Stomach smooth muscle (tissue), 2 donors: Measurements from ENCODE around the gene GLB1L2.
A peak's percentile ranks its signal among the peaks of the same experiment; 100 is the strongest.

Experiments
- H3K27ac ChIP-seq: one replicate; pipeline ENCODE4 v1.7.0; 2013; ENCODE audit warnings: mild to moderate bottlenecking, low read length, inconsistent platforms
- H3K27me3 ChIP-seq, 2 donors: one replicate each; pipeline ENCODE4 v1.7.0; 2013; ENCODE audit warnings: low read length in 2 of 2; ENCODE audit not compliant: insufficient read depth in 2 of 2, control insufficient read depth in 1 of 2
- H3K36me3 ChIP-seq, 2 donors: one replicate each; pipeline ENCODE4 v1.7.0; 2013; ENCODE audit warnings: low read length in 2 of 2; ENCODE audit not compliant: control insufficient read depth in 2 of 2, insufficient read depth in 2 of 2
- H3K4me1 ChIP-seq: one replicate; pipeline ENCODE4 v1.7.0; 2013; ENCODE audit warnings: low read length; ENCODE audit not compliant: control insufficient read depth, insufficient read depth
- H3K4me3 ChIP-seq, 2 donors: one replicate each; pipeline ENCODE4 v1.7.0; 2013; ENCODE audit warnings: low read length in 2 of 2
- H3K9ac ChIP-seq, 2 donors: one replicate each; pipeline ENCODE4 v1.7.0; 2013; ENCODE audit warnings: low read length in 2 of 2, mild to moderate bottlenecking in 1 of 2
- H3K9me3 ChIP-seq, 2 donors: one replicate each; pipeline ENCODE4 v1.7.0; 2013; ENCODE audit warnings: low read length in 2 of 2; ENCODE audit not compliant: control insufficient read depth in 2 of 2
- donor health status: healthy.
- donor health status: Pancreatic carcinoma.

GLB1L2 gene

GRCh38 chr11:134322553-134322952, 9.2 kb upstream of the GLB1L2 start:
- H3K4me3 ChIP-seq, result no peak overlapping the region
- H3K27me3 ChIP-seq, result no peaks in the 10 kb centered on the region
- peaks cover 0 to 6% of the 10 kb centered on the region in 2 donors for H3K9me3 ChIP-seq
- H3K9ac ChIP-seq, result no peak overlapping the region
- H3K27ac ChIP-seq, result no peak overlapping the region
- H3K36me3 ChIP-seq, result no peaks in the 10 kb centered on the region
- no peaks in the 10 kb centered on the region for H3K4me1 ChIP-seq

- peaks cover 13% of the 10 kb centered on the region for H3K4me1 ChIP-seq
- H3K9ac ChIP-seq, result no peak overlapping the region
- H3K4me3 ChIP-seq, result no peak overlapping the region
- H3K9me3 ChIP-seq, result no peaks in the 10 kb centered on the region
- H3K27me3 ChIP-seq, result no peaks in the 10 kb centered on the region
- H3K27ac ChIP-seq, result no peak overlapping the region
- no peaks in the 10 kb centered on the region for H3K36me3 ChIP-seq
These were observed 3.4 kb upstream of the GLB1L2 start for GRCh38 chr11:134328433-134328832.

GRCh38 chr11:134330611-134331353, 1.0 kb upstream of the GLB1L2 start:
- Histone ChIP-seq H3K27me3 (no peaks in the 10 kb centered on the region), H3K36me3 (no peaks in the 10 kb centered on the region), H3K27ac (no peak overlapping the region), H3K4me1 (peaks cover 13% of the 10 kb centered on the region), H3K9me3 (no peaks in the 10 kb centered on the region), H3K4me3 (peak overlapping the region; percentile 69 to 70), H3K9ac (peak overlapping the region; percentile 0 to 36)

GRCh38 chr11:134332189-134332631, 422 bp downstream of the GLB1L2 start:
- Histone ChIP-seq H3K9me3 (no peaks in the 10 kb centered on the region), H3K36me3 (no peaks in the 10 kb centered on the region), H3K27me3 (no peaks in the 10 kb centered on the region), H3K4me1 (peaks cover 13% of the 10 kb centered on the region), H3K9ac (peak overlapping the region; percentile 21 to 49), H3K27ac (no peak overlapping the region), H3K4me3 (peak overlapping the region; percentile 68 to 79)

GRCh38 chr11:134332782-134333181, 994 bp downstream of the GLB1L2 start:
- Histone ChIP-seq H3K36me3 (no peaks in the 10 kb centered on the region), H3K27ac (no peak overlapping the region), H3K4me1 (peaks cover 13% of the 10 kb centered on the region), H3K4me3 (peak overlapping the region; percentile 68 to 79), H3K9ac (no peak overlapping the region), H3K27me3 (no peaks in the 10 kb centered on the region), H3K9me3 (no peaks in the 10 kb centered on the region)

- no peaks in the 10 kb centered on the region for H3K27me3 ChIP-seq
- H3K9ac ChIP-seq, result no peak overlapping the region
- H3K9me3 ChIP-seq, result no peaks in the 10 kb centered on the region
- H3K4me1 ChIP-seq, result peaks cover 13% of the 10 kb centered on the region
- no peaks in the 10 kb centered on the region for H3K36me3 ChIP-seq
- no peak overlapping the region for H3K4me3 ChIP-seq
- H3K27ac ChIP-seq, result no peak overlapping the region
These were observed 1.5 kb downstream of the GLB1L2 start for GRCh38 chr11:134333312-134333711.

- Histone ChIP-seq H3K4me1 (peaks cover 13% of the 10 kb centered on the region), H3K36me3 (no peaks in the 10 kb centered on the region), H3K9me3 (no peaks in the 10 kb centered on the region), H3K27me3 (no peaks in the 10 kb centered on the region), H3K9ac (no peak overlapping the region), H3K27ac (no peak overlapping the region), H3K4me3 (no peak overlapping the region)
These were observed 2.2 kb downstream of the GLB1L2 start for GRCh38 chr11:134333946-134334345.

GRCh38 chr11:134334796-134335571, 3.2 kb downstream of the GLB1L2 start:
- Histone ChIP-seq H3K4me1 (peaks cover 13% of the 10 kb centered on the region), H3K4me3 (no peak overlapping the region), H3K27me3 (no peaks in the 10 kb centered on the region), H3K36me3 (no peaks in the 10 kb centered on the region), H3K9ac (no peak overlapping the region), H3K27ac (no peak overlapping the region), H3K9me3 (no peaks in the 10 kb centered on the region)

GRCh38 chr11:134337051-134337450, 5.3 kb downstream of the GLB1L2 start:
- Histone ChIP-seq H3K4me1 (peaks cover 8% of the 10 kb centered on the region), H3K9ac (no peak overlapping the region), H3K9me3 (no peaks in the 10 kb centered on the region), H3K36me3 (no peaks in the 10 kb centered on the region), H3K27me3 (no peaks in the 10 kb centered on the region), H3K4me3 (no peak overlapping the region), H3K27ac (no peak overlapping the region)

DNA sequence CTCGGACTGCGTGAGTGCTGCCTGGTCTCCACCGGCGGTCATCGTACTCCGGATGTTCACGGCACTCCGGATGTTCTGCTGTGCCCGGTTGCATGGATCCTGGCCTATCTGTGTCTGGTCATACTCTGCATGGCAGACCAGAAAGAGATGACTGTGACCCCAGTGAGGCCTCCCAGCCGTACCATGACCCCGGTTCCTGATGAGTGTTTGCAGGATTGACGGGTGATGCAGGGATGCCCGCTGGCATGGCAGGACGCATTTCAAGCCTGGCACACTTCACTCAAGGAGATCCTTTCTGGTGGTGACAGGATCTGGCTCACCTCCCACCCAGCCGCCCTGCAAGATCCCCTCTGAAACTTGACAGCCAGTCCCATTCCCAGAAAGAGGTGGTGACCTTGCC, 6.3 kb downstream of the GLB1L2 start:
- H3K4me1 ChIP-seq, result no peaks in the 10 kb centered on the region
- H3K27me3 ChIP-seq, result no peaks in the 10 kb centered on the region
- H3K4me3 ChIP-seq, result no peak overlapping the region
- H3K36me3 ChIP-seq, result no peaks in the 10 kb centered on the region
- no peak overlapping the region for H3K9ac ChIP-seq
- H3K27ac ChIP-seq, result no peak overlapping the region
- H3K9me3 ChIP-seq, result no peaks in the 10 kb centered on the region

- no peak overlapping the region for H3K9ac ChIP-seq
- no peaks in the 10 kb centered on the region for H3K4me1 ChIP-seq
- H3K4me3 ChIP-seq, result no peak overlapping the region
- H3K27ac ChIP-seq, result no peak overlapping the region
- no peaks in the 10 kb centered on the region for H3K36me3 ChIP-seq
- H3K27me3 ChIP-seq, result no peaks in the 10 kb centered on the region
- no peaks in the 10 kb centered on the region for H3K9me3 ChIP-seq
These were observed 6.9 kb downstream of the GLB1L2 start for GRCh38 chr11:134338654-134339053.
